ENCODE measurements around the gene SLC4A3. TPM values are rescaled to one million over a fixed set of nuclear protein-coding genes. Genes with fewer than 3 reads are reported as not detected.

The SLC4A3 gene
- total RNA-seq, 2 donors from 2014 or later = 13.4 to 20.2 TPM

DNA sequence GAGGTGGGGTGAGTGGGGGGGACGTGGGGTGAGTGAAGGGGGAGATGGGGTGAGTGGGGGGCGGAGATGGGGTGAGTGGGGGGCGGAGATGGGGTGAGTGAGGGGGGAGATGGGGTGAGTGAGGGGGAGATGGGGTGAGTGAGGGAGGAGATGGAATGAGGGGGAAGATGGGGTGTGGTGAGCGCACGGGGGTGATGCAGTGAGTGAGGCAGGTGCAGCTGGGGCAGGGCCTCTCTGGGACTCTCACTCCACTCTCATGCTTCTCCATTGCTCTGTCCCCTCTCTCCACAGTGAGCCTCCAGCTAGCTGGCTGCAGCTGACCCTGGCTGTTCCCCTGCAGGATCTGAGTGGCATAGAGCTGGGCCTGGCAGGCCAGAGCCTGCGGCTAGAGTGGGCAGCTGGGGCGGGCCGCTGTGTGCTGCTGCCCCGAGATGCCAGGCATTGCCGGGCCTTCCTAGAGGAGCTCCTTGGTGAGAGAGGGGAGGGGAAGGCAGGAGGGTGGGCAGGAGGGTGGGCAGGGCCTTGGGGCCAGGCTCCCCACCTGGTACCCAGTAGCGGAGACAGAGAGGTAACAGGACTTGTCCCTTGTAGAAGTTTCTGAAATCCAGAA, 13.9 kb upstream of the SLC4A3 start:
- DNase-seq = no peak
- no peaks in the 10 kb centered on the region for H3K27me3 ChIP-seq (ENCODE audit: control insufficient read depth, insufficient read depth, low read length, poor library complexity, severe bottlenecking)
- Mint-ChIP-seq H3K36me3 (ENCODE audit: low read depth) (peaks cover 22% of the 10 kb centered on the region), H3K27ac (no peak overlapping the region), H3K9me3 (no peaks in the 10 kb centered on the region), H3K4me3 (no peak overlapping the region), H3K27me3 (ENCODE audit: insufficient read depth) (no peaks in the 10 kb centered on the region), H3K4me1 (peaks cover 5% of the 10 kb centered on the region)
- WGBS, 2 experiments (ENCODE audit: insufficient coverage in 1 of 2, insufficient read length in 1 of 2) = 90 to 96% methylated on average over 2 to 8 of the region's 11 CpGs
- H3K4me1 ChIP-seq (ENCODE audit: control insufficient read depth, insufficient read depth, low read length) = no peaks in the 10 kb centered on the region
- H3K9me3 ChIP-seq (ENCODE audit: control insufficient read depth, low read length) = no peaks in the 10 kb centered on the region
- H3K4me3 ChIP-seq (ENCODE audit: low read length) = no peak overlapping the region
- no peak overlapping the region for H3K27ac ChIP-seq (ENCODE audit: low read depth, low read length)
- H3K9ac ChIP-seq (ENCODE audit: extremely low read depth, low read length, poor library complexity, severe bottlenecking) = no peak overlapping the region
- TF ChIP-seq, protein P1, sequence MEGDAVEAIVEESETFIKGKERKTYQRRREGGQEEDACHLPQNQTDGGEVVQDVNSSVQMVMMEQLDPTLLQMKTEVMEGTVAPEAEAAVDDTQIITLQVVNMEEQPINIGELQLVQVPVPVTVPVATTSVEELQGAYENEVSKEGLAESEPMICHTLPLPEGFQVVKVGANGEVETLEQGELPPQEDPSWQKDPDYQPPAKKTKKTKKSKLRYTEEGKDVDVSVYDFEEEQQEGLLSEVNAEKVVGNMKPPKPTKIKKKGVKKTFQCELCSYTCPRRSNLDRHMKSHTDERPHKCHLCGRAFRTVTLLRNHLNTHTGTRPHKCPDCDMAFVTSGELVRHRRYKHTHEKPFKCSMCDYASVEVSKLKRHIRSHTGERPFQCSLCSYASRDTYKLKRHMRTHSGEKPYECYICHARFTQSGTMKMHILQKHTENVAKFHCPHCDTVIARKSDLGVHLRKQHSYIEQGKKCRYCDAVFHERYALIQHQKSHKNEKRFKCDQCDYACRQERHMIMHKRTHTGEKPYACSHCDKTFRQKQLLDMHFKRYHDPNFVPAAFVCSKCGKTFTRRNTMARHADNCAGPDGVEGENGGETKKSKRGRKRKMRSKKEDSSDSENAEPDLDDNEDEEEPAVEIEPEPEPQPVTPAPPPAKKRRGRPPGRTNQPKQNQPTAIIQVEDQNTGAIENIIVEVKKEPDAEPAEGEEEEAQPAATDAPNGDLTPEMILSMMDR (conservative IDR thresholded peaks at IDR 0.05) = no peak
- no peaks in the 10 kb centered on the region for H3K36me3 ChIP-seq (ENCODE audit: control insufficient read depth, insufficient read depth, low read length)

DNA sequence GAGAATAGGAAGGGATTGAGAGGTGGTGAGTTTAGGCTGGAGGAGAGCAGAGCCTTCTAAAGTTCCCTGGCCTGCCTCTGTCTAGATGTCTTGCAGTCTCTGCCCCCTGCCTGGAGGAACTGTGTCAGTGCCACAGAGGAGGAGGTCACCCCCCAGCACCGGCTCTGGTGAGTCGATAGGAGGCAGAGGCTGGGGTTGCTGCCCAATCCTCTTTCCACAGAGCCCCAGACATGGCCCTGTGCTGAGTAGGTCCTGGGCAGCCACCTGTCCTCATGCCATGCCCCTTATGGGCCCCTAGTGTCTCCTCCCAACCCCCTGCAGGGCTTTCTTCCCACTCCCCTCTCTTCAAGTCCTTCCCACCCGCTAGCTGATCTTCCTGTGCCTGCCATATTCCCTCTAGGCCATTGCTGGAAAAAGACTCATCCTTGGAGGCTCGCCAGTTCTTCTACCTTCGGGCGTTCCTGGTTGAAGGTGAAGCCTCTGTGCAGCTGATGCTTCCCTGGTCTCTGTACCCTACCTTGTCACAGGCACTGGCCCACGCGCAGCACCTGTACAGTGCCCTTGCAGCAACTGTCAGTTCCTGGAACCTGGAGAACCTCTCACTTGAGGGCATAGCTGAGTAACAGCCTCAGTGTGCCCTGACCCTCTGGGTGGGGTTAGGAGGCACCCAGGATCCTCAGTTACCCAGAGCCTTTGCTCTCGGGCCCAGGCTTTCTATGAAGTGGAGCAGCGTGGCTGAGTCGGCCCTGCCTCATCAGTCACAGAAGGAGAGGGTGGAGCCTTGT, 13.2 kb upstream of the SLC4A3 start:
- Histone ChIP-seq H3K27ac (ENCODE audit: low read depth, low read length) (no peak overlapping the region), H3K9me3 (ENCODE audit: control insufficient read depth, low read length) (no peaks in the 10 kb centered on the region), H3K36me3 (ENCODE audit: control insufficient read depth, insufficient read depth, low read length) (no peaks in the 10 kb centered on the region), H3K4me1 (ENCODE audit: control insufficient read depth, insufficient read depth, low read length) (no peaks in the 10 kb centered on the region), H3K4me3 (ENCODE audit: low read length) (no peak overlapping the region), H3K27me3 (ENCODE audit: control insufficient read depth, insufficient read depth, low read length, poor library complexity, severe bottlenecking) (no peaks in the 10 kb centered on the region), H3K9ac (ENCODE audit: extremely low read depth, low read length, poor library complexity, severe bottlenecking) (no peak overlapping the region)
- WGBS, 2 experiments (ENCODE audit: insufficient coverage in 1 of 2, insufficient read length in 1 of 2) = 94 to 99% methylated on average over 6 to 11 of the region's 11 CpGs
- no peak for DNase-seq
- Mint-ChIP-seq H3K4me3 (no peak overlapping the region), H3K9me3 (no peaks in the 10 kb centered on the region), H3K27ac (no peak overlapping the region), H3K4me1 (peaks cover 5% of the 10 kb centered on the region), H3K27me3 (ENCODE audit: insufficient read depth) (no peaks in the 10 kb centered on the region), H3K36me3 (ENCODE audit: low read depth) (peaks cover 22% of the 10 kb centered on the region)
- TF ChIP-seq, protein P1 (conservative IDR thresholded peaks at IDR 0.05) = no peak

DNA sequence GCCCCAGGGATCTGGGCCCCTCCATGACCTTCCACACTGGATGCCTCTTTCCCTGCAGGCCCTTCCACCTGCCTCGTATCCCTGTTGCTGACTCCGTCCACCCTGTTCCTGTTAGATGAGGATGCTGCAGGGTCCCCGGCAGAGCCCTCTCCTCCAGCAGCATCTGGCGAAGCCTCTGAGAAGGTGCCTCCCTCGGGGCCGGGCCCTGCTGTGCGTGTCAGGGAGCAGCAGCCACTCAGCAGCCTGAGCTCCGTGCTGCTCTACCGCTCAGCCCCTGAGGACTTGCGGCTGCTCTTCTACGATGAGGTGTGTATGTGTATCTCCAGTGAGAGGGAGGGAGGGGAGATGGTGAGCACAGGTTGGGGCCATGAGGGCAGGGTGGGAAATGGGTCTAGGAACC, 12.4 kb upstream of the SLC4A3 start:
- Histone ChIP-seq H3K9ac (ENCODE audit: extremely low read depth, low read length, poor library complexity, severe bottlenecking) (no peak overlapping the region), H3K36me3 (ENCODE audit: control insufficient read depth, insufficient read depth, low read length) (no peaks in the 10 kb centered on the region), H3K9me3 (ENCODE audit: control insufficient read depth, low read length) (no peaks in the 10 kb centered on the region), H3K4me3 (ENCODE audit: low read length) (no peak overlapping the region), H3K27ac (ENCODE audit: low read depth, low read length) (no peak overlapping the region), H3K27me3 (ENCODE audit: control insufficient read depth, insufficient read depth, low read length, poor library complexity, severe bottlenecking) (no peaks in the 10 kb centered on the region), H3K4me1 (ENCODE audit: control insufficient read depth, insufficient read depth, low read length) (no peaks in the 10 kb centered on the region)
- peaks cover 22% of the 10 kb centered on the region for H3K36me3 Mint-ChIP-seq (ENCODE audit: low read depth)
- H3K4me3 Mint-ChIP-seq = no peak overlapping the region
- DNase-seq = no peak
- peaks cover 5% of the 10 kb centered on the region for H3K4me1 Mint-ChIP-seq
- TF ChIP-seq, protein P1 (conservative IDR thresholded peaks at IDR 0.05) = no peak
- 94 to 97% methylated on average over 8 to 11 of the region's 11 CpGs for WGBS, 2 experiments (ENCODE audit: insufficient coverage in 1 of 2, insufficient read length in 1 of 2)
- no peaks in the 10 kb centered on the region for H3K9me3 Mint-ChIP-seq
- H3K27ac Mint-ChIP-seq = no peak overlapping the region
- H3K27me3 Mint-ChIP-seq (ENCODE audit: insufficient read depth) = no peaks in the 10 kb centered on the region

Data from endodermal cell (in vitro differentiated cells).